ENCODE data around the gene PDIA6. TPM values are rescaled to one million over a fixed set of nuclear protein-coding genes. Genes with fewer than 3 reads are reported as not detected.

The PDIA6 gene
- total RNA-seq, 1 donor from 2014 or later, result 582 TPM

DNA sequence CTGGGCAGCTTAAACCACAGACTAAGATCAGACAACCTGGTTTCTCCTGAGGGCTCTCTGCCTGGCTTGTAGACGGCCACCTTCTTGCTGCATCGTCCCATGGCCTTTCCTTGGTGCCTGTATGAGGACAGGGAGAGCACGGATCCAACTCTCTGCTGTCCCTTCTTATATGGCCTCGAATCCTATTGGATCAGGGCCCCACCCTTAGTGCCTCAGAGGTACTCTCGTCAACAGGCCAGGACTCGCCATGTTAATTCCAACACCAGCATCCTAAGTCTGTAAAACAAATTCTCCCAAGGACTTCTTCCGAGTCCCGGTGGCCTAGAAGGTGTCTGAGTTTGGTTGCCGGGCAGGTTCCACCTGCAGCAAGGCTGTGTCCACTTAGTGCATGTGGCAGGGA is 51.0 kb downstream of the PDIA6 start:
- DNase-seq (ENCODE audit: low read depth), result no peak
- TF ChIP-seq, protein P1, sequence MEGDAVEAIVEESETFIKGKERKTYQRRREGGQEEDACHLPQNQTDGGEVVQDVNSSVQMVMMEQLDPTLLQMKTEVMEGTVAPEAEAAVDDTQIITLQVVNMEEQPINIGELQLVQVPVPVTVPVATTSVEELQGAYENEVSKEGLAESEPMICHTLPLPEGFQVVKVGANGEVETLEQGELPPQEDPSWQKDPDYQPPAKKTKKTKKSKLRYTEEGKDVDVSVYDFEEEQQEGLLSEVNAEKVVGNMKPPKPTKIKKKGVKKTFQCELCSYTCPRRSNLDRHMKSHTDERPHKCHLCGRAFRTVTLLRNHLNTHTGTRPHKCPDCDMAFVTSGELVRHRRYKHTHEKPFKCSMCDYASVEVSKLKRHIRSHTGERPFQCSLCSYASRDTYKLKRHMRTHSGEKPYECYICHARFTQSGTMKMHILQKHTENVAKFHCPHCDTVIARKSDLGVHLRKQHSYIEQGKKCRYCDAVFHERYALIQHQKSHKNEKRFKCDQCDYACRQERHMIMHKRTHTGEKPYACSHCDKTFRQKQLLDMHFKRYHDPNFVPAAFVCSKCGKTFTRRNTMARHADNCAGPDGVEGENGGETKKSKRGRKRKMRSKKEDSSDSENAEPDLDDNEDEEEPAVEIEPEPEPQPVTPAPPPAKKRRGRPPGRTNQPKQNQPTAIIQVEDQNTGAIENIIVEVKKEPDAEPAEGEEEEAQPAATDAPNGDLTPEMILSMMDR (IDR thresholded peaks at IDR 0.05; ENCODE audit: insufficient read depth, low read length, severe bottlenecking), result no peak
- Histone ChIP-seq H3K36me3 (ENCODE audit: control insufficient read depth, insufficient read depth, low read length) (no peaks in the 10 kb centered on the region), H3K4me3 (ENCODE audit: low read depth, low read length) (no peak overlapping the region), H3K27me3 (ENCODE audit: control insufficient read depth, insufficient read depth, low read length) (no peaks in the 10 kb centered on the region)
- FAIRE-seq, result no peak

DNA sequence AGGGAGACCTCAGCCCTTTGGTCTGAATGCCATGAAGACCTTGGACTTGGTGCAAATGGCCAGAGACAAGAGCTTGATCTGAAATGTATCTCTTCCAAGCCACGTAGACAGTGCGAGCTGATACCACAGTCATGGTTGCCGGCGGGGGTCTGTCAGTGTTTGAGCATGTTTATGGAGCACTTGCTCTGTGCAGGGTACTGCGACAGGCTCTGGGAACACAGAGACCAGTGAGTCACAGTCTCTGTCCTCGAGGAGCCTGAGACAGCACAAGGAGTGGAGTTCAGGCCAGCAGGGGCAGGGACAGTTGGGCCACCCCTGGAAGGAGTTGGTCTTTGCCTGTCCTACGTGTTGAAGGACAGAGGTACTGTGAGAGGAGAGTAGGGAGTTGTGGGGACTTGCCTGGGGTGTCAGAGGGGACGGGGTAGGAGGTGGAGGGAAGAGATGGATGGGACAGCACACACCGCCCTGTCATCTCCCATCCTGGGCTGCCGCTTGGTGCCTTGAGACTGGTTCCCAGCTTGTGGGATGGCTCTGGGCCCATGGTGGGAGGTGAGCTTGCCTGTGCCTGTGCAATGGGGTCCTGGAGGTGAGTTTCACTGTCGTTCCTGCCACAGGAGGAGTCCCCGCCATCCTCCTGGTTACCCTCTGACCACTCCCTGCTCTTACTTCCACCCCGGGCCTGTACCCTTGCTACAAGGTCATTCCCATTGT is 51.6 kb downstream of the PDIA6 start:
- no peaks in the 10 kb centered on the region for H3K36me3 ChIP-seq (ENCODE audit: control insufficient read depth, insufficient read depth, low read length)
- no peak for DNase-seq (ENCODE audit: low read depth)

DNA sequence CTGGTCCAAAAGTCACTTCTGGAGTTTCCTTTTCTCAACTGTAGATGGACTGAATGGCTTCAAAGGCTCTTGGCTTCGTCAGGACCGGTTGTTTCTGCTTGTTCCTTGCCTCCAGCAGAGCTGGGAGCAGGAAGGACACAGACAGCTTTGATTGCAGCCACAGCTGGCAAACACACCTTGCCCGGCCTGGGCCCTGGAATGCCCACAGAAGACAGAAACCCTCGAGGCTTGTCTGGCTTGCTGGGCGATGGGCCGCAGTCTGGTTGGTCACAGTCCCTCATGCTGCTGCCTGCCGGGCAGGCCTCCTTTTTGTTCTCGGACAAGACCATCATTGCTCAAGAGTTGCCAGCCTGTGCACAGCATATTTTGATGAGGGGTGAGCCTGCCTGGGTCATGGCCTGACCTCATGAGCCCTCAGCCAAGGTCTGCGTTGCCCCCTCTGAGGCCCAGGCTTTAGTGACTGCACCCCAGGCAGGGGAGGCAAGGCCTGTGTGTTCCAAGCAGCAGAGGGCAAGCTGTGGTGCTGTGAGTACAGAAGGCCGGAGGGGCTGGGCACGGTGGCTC is 53.4 kb downstream of the PDIA6 start:
- no peak overlapping the region for H3K4me3 ChIP-seq (ENCODE audit: low read depth, low read length)
- H3K27me3 ChIP-seq (ENCODE audit: control insufficient read depth, insufficient read depth, low read length), result no peaks in the 10 kb centered on the region
- no peaks in the 10 kb centered on the region for H3K36me3 ChIP-seq (ENCODE audit: control insufficient read depth, insufficient read depth, low read length)
- DNase-seq (ENCODE audit: low read depth), result no peak
- FAIRE-seq, result no peak
- TF ChIP-seq, protein P1 (IDR thresholded peaks at IDR 0.05; ENCODE audit: insufficient read depth, low read length, severe bottlenecking), result no peak

More for the DNA sequence above, 51.6 kb downstream of the PDIA6 start:
- H3K27me3 ChIP-seq (ENCODE audit: control insufficient read depth, insufficient read depth, low read length), result no peaks in the 10 kb centered on the region
- FAIRE-seq, result no peak
- no peak overlapping the region for H3K4me3 ChIP-seq (ENCODE audit: low read depth, low read length)
- TF ChIP-seq, protein P1 (IDR thresholded peaks at IDR 0.05; ENCODE audit: insufficient read depth, low read length, severe bottlenecking), result no peak

DNA sequence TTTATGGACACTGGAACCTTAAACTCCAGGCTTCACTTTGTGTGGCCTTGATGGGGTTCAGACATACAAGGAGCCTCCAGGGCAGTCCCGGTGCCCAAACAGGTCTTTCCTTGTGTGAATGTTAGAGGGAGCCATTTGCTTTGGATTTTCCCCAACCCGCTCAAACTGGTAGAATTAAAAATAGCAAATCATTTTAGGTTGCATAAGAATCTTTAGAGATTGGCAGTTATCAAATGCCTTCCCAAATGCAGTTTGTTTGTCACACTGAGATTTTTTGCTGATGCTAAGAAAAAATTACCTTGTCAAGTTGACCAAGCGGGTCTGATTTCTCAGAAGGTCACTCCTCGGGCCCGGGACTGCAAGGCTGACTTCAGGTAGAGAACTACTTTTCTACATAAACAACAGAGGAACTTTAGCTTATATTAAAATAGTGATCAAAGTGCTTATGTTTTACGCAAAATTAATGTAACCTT is 54.7 kb downstream of the PDIA6 start:
- DNase-seq (ENCODE audit: low read depth) (no peak), FAIRE-seq (no peak)
- H3K27me3 ChIP-seq (ENCODE audit: control insufficient read depth, insufficient read depth, low read length), result no peaks in the 10 kb centered on the region
- H3K36me3 ChIP-seq (ENCODE audit: control insufficient read depth, insufficient read depth, low read length), result no peaks in the 10 kb centered on the region
- TF ChIP-seq, protein P1 (IDR thresholded peaks at IDR 0.05; ENCODE audit: insufficient read depth, low read length, severe bottlenecking), result no peak
- no peak overlapping the region for H3K4me3 ChIP-seq (ENCODE audit: low read depth, low read length)

DNA sequence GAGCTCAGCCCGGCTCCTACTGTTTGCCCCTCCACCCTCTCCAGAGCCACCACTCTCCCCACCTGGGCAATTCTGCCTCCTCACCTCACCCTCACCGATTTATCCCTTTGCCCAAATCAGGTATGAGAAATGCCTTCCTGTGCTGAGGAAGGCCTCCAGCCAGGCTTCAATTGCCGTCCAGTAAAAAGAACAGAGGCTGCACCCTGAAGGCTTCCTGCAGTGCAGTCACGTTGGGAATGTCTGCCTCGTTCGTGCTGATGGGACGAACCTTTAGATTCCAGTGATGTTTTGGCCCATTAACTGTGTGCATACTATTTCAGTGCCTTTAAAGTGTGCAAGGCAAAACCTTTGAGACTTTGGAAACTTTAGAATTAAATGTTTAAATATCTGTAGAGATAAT is 57.0 kb downstream of the PDIA6 start:
- no peak for DNase-seq (ENCODE audit: low read depth)
- H3K4me3 ChIP-seq (ENCODE audit: low read depth, low read length), result no peak overlapping the region
- TF ChIP-seq, protein P1 (IDR thresholded peaks at IDR 0.05; ENCODE audit: insufficient read depth, low read length, severe bottlenecking), result no peak
- H3K36me3 ChIP-seq (ENCODE audit: control insufficient read depth, insufficient read depth, low read length), result no peaks in the 10 kb centered on the region
- no peak for FAIRE-seq
- H3K27me3 ChIP-seq (ENCODE audit: control insufficient read depth, insufficient read depth, low read length), result no peaks in the 10 kb centered on the region

Measured in bronchial epithelial cell (primary cell).